Spleen (tissue), 7 donors: ENCODE results near the gene CACNA1C.

Experiments used
- CTCF ChIP-seq, 11 experiments: fragments of 200-600 bp in 7 of 11; fragments of 450-650 bp in 4 of 11; sonication (generic) in 4 of 11; IDR thresholded peaks in 8 of 11; conservative IDR thresholded peaks in 3 of 11; 1 replicate in 7 of 11; 2 replicates in 4 of 11; pipeline versions ENCODE4 v1.4.0 to v1.8.0; 2016 to 2021; ENCODE audit warnings: antibody characterized with exemption in 11 of 11, inconsistent platforms in 4 of 11, mild to moderate bottlenecking in 1 of 11
- POLR2A ChIP-seq, 3 donors: fragments of 450-650 bp; IDR thresholded peaks; one replicate each; pipeline ENCODE4 v1.5.1; 2017; ENCODE audit warnings: antibody characterized with exemption in 3 of 3, mild to moderate bottlenecking in 1 of 3
- POLR2AphosphoS5 ChIP-seq, 3 donors: sonication (generic); formaldehyde crosslinking; IDR thresholded peaks; one replicate each; pipeline ENCODE4 v1.5.1; 2017; ENCODE audit warnings: antibody characterized with exemption in 3 of 3
- donor health status: DM: no; HTN: no; CAD: no; lungs with moderate emphysema.
- donor health status: DM: no; HTN: no; CAD: no.
- donor health status: DM: no; HTN: no; CAD: no.

GRCh38 chr12:2633176-2633824 lies 580.5 kb downstream of the CACNA1C start:
- TF ChIP-seq CTCF (IDR thresholded peaks at IDR 0.05 in 8 of 11, conservative IDR thresholded peaks at IDR 0.05 in 3 of 11), result no peak
- TF ChIP-seq POLR2AphosphoS5 (IDR thresholded peaks at IDR 0.05), result no peak
- no peak for TF ChIP-seq POLR2A (IDR thresholded peaks at IDR 0.05)
